Skeletal muscle cell (primary cell): Measurements from ENCODE around the gene ZNF431.

Experiments used
- DNase-seq: peaks from one replicate; pipeline ENCODE4 v3.0.0-alpha.2; 2010; ENCODE audit warnings: low read depth
- H3K4me3 ChIP-seq: 2 replicates; pipeline ENCODE4 v1.5.1; 2011; ENCODE audit warnings: low read depth, mild to moderate bottlenecking, control low read depth, low read length, moderate library complexity

Gene ZNF431

GRCh38 chr19:21141787-21142464 is at the start of gene ZNF431:
TSS of gene ZNF431 (plus strand) at chr19:21142040. CDS start at chr19:21142184, 144 bp downstream.
- peak within 1 kb of the TSS; percentile 81 for H3K4me3 ChIP-seq
- DNase-seq: peak; percentile 81

GRCh38 chr19:21092109-21092508 is 49.7 kb upstream of the ZNF431 start:
- no peak overlapping the region for H3K4me3 ChIP-seq
- DNase-seq: peak; percentile 33

- H3K4me3 ChIP-seq: no peak overlapping the region
- no peak for DNase-seq
These were observed 47.4 kb upstream of the ZNF431 start for GRCh38 chr19:21094347-21095025.

GRCh38 chr19:21098291-21098690 is 43.5 kb upstream of the ZNF431 start:
- no peak for DNase-seq
- no peak overlapping the region for H3K4me3 ChIP-seq

GRCh38 chr19:21101521-21102242 is 40.2 kb upstream of the ZNF431 start:
- H3K4me3 ChIP-seq: no peak overlapping the region
- no peak for DNase-seq

GRCh38 chr19:21109116-21109515 is 32.7 kb upstream of the ZNF431 start:
- no peak overlapping the region for H3K4me3 ChIP-seq

GRCh38 chr19:21110183-21110582 is 31.7 kb upstream of the ZNF431 start:
- H3K4me3 ChIP-seq: no peak overlapping the region
- DNase-seq: no peak

More at GRCh38 chr19:21109116-21109515, 32.7 kb upstream of the ZNF431 start:
- no peak for DNase-seq

GRCh38 chr19:21115430-21115829 is 26.4 kb upstream of the ZNF431 start:
- no peak overlapping the region for H3K4me3 ChIP-seq
- no peak for DNase-seq

- DNase-seq: no peak
- H3K4me3 ChIP-seq: no peak overlapping the region
These were observed 24.6 kb upstream of the ZNF431 start for GRCh38 chr19:21117041-21117907.

GRCh38 chr19:21126078-21126477 is 15.8 kb upstream of the ZNF431 start:
- H3K4me3 ChIP-seq: no peak overlapping the region
- no peak for DNase-seq

GRCh38 chr19:21127001-21127400 is 14.8 kb upstream of the ZNF431 start:
- DNase-seq: no peak
- H3K4me3 ChIP-seq: no peak overlapping the region

- DNase-seq: no peak
- no peak overlapping the region for H3K4me3 ChIP-seq
These were observed 13.9 kb upstream of the ZNF431 start for GRCh38 chr19:21127898-21128297.

- no peak for DNase-seq
These were observed 12.7 kb upstream of the ZNF431 start for GRCh38 chr19:21128901-21129698.

GRCh38 chr19:21130097-21130775 is 11.6 kb upstream of the ZNF431 start:
- no peak for DNase-seq
- no peak overlapping the region for H3K4me3 ChIP-seq

More at GRCh38 chr19:21128901-21129698, 12.7 kb upstream of the ZNF431 start:
- H3K4me3 ChIP-seq: no peak overlapping the region

GRCh38 chr19:21133633-21134032 is 8.2 kb upstream of the ZNF431 start:
- no peak for DNase-seq
- no peak overlapping the region for H3K4me3 ChIP-seq

- no peak overlapping the region for H3K4me3 ChIP-seq
- DNase-seq: no peak
These were observed 6.9 kb upstream of the ZNF431 start for GRCh38 chr19:21134934-21135366.

GRCh38 chr19:21135433-21135832 is 6.4 kb upstream of the ZNF431 start:
- no peak overlapping the region for H3K4me3 ChIP-seq
- no peak for DNase-seq

GRCh38 chr19:21138130-21138529 is 3.7 kb upstream of the ZNF431 start:
- DNase-seq: no peak
- no peak overlapping the region for H3K4me3 ChIP-seq
